ENCODE results near the gene HINT3.
A peak's percentile ranks its signal among the peaks of the same experiment; 100 is the strongest.

Gene HINT3

DNA sequence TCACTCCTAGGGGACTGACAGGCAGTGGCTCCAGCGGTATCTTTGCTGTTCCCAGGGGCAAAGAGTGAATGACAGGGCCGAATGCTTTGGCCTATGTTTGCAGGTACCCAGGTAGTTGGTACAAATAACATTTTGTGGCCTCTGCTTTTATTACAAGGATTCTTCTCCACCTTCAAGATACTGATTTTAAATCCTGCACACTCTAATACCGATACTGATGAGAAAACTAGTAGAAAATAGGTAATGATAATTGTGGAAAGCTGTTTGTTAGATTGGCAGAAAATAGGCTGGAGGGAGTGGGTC, 772 bp downstream of the HINT3 start:
- Histone ChIP-seq H3K4me3 (replicated peaks; ENCODE audit: insufficient read depth, low read length) (peak overlapping the region; percentile 78), H3K27ac (replicated peaks) (peak overlapping the region; percentile 85), H3K27me3 (ENCODE audit: insufficient read depth, poor library complexity, severe bottlenecking) (no peaks in the 10 kb centered on the region)
- DNase-seq (ENCODE audit: low read depth in 1 of 2, low spot score in 1 of 2), result no peak
- TF ChIP-seq GABPA (IDR thresholded peaks at IDR 0.05; ENCODE audit: low read depth), result no peak
- TF ChIP-seq POLR2AphosphoS5 (IDR thresholded peaks at IDR 0.05; ENCODE audit: low read depth), result no peak
- TF ChIP-seq SPI1 (IDR thresholded peaks at IDR 0.05; ENCODE audit: borderline replicate concordance, low read depth), result no peak
- TF ChIP-seq, protein P1, sequence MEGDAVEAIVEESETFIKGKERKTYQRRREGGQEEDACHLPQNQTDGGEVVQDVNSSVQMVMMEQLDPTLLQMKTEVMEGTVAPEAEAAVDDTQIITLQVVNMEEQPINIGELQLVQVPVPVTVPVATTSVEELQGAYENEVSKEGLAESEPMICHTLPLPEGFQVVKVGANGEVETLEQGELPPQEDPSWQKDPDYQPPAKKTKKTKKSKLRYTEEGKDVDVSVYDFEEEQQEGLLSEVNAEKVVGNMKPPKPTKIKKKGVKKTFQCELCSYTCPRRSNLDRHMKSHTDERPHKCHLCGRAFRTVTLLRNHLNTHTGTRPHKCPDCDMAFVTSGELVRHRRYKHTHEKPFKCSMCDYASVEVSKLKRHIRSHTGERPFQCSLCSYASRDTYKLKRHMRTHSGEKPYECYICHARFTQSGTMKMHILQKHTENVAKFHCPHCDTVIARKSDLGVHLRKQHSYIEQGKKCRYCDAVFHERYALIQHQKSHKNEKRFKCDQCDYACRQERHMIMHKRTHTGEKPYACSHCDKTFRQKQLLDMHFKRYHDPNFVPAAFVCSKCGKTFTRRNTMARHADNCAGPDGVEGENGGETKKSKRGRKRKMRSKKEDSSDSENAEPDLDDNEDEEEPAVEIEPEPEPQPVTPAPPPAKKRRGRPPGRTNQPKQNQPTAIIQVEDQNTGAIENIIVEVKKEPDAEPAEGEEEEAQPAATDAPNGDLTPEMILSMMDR (IDR thresholded peaks at IDR 0.05; ENCODE audit: insufficient read depth, low read length), result no peak
- TF ChIP-seq, protein P2, sequence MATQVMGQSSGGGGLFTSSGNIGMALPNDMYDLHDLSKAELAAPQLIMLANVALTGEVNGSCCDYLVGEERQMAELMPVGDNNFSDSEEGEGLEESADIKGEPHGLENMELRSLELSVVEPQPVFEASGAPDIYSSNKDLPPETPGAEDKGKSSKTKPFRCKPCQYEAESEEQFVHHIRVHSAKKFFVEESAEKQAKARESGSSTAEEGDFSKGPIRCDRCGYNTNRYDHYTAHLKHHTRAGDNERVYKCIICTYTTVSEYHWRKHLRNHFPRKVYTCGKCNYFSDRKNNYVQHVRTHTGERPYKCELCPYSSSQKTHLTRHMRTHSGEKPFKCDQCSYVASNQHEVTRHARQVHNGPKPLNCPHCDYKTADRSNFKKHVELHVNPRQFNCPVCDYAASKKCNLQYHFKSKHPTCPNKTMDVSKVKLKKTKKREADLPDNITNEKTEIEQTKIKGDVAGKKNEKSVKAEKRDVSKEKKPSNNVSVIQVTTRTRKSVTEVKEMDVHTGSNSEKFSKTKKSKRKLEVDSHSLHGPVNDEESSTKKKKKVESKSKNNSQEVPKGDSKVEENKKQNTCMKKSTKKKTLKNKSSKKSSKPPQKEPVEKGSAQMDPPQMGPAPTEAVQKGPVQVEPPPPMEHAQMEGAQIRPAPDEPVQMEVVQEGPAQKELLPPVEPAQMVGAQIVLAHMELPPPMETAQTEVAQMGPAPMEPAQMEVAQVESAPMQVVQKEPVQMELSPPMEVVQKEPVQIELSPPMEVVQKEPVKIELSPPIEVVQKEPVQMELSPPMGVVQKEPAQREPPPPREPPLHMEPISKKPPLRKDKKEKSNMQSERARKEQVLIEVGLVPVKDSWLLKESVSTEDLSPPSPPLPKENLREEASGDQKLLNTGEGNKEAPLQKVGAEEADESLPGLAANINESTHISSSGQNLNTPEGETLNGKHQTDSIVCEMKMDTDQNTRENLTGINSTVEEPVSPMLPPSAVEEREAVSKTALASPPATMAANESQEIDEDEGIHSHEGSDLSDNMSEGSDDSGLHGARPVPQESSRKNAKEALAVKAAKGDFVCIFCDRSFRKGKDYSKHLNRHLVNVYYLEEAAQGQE (IDR thresholded peaks at IDR 0.05; ENCODE audit: insufficient replicate concordance, low read depth), result no peak

DNA sequence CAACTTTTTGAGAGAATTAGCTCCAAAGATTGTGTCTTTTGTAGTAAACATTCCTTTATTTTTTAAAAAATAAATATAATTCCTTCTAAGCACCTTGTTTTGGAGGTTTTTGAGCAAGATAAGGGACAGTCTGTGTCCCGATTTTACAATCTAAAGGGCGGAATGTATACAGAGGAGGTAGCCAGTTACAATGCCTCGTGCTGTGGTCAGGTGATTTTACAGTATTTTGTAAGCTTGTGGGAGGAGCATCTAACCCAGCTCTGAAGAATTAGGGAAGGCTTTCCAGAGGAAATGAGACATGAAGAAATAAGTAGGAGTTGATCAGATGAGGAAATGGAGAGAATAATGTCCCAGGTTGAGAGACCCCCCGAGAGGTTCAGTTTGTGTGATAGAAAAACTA, 1.3 kb downstream of the HINT3 start:
- H3K27me3 ChIP-seq (ENCODE audit: insufficient read depth, poor library complexity, severe bottlenecking), result no peaks in the 10 kb centered on the region
- TF ChIP-seq GABPA (IDR thresholded peaks at IDR 0.05; ENCODE audit: low read depth) (no peak), POLR2AphosphoS5 (IDR thresholded peaks at IDR 0.05; ENCODE audit: low read depth) (no peak), SPI1 (IDR thresholded peaks at IDR 0.05; ENCODE audit: borderline replicate concordance, low read depth) (no peak)
- TF ChIP-seq, protein P1 (IDR thresholded peaks at IDR 0.05; ENCODE audit: insufficient read depth, low read length), result no peak
- TF ChIP-seq, protein P2 (IDR thresholded peaks at IDR 0.05; ENCODE audit: insufficient replicate concordance, low read depth), result no peak
- DNase-seq (ENCODE audit: low read depth in 1 of 2, low spot score in 1 of 2), result peak; percentile 65 to 72
- peak overlapping the region; percentile 85 for H3K27ac ChIP-seq (replicated peaks)
- H3K4me3 ChIP-seq (replicated peaks; ENCODE audit: insufficient read depth, low read length), result peak overlapping the region; percentile 78

DNA sequence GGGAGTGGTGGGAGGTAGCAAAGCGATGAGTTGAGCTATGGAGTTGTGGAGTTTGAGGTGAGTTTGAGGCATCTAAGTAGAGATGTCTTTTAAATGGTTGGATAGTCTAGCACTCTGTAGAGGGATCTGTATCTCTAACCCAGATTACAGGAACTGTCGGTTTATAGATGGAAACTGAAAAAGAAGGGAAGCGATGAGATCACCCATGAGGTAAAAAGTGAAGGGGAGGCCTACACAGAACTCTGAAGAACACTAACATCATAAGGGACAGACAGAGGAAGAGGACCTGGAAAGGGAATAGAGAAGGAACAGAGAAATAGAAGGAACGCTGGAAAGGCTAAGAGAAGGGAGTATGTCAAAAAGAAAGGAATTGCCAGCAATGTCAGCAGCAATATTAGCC, 2.5 kb downstream of the HINT3 start:
- H3K4me3 ChIP-seq (replicated peaks; ENCODE audit: insufficient read depth, low read length), result no peak overlapping the region
- H3K27ac ChIP-seq (replicated peaks), result no peak overlapping the region
- DNase-seq (ENCODE audit: low read depth in 1 of 2, low spot score in 1 of 2), result no peak
- no peak for TF ChIP-seq POLR2AphosphoS5 (IDR thresholded peaks at IDR 0.05; ENCODE audit: low read depth)
- TF ChIP-seq, protein P1 (IDR thresholded peaks at IDR 0.05; ENCODE audit: insufficient read depth, low read length), result no peak
- TF ChIP-seq GABPA (IDR thresholded peaks at IDR 0.05; ENCODE audit: low read depth), result no peak
- TF ChIP-seq SPI1 (IDR thresholded peaks at IDR 0.05; ENCODE audit: borderline replicate concordance, low read depth), result no peak
- TF ChIP-seq, protein P2 (IDR thresholded peaks at IDR 0.05; ENCODE audit: insufficient replicate concordance, low read depth), result no peak
- H3K27me3 ChIP-seq (ENCODE audit: insufficient read depth, poor library complexity, severe bottlenecking), result no peaks in the 10 kb centered on the region
